ENCODE measurements around the gene ALDH1B1.

GRCh38 chr9:38380872-38381534 is 11.5 kb upstream of the ALDH1B1 start:
- TF ChIP-seq, protein P1, sequence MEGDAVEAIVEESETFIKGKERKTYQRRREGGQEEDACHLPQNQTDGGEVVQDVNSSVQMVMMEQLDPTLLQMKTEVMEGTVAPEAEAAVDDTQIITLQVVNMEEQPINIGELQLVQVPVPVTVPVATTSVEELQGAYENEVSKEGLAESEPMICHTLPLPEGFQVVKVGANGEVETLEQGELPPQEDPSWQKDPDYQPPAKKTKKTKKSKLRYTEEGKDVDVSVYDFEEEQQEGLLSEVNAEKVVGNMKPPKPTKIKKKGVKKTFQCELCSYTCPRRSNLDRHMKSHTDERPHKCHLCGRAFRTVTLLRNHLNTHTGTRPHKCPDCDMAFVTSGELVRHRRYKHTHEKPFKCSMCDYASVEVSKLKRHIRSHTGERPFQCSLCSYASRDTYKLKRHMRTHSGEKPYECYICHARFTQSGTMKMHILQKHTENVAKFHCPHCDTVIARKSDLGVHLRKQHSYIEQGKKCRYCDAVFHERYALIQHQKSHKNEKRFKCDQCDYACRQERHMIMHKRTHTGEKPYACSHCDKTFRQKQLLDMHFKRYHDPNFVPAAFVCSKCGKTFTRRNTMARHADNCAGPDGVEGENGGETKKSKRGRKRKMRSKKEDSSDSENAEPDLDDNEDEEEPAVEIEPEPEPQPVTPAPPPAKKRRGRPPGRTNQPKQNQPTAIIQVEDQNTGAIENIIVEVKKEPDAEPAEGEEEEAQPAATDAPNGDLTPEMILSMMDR (IDR thresholded peaks at IDR 0.05), result no peak
- no peak for TF ChIP-seq POLR2A (IDR thresholded peaks at IDR 0.05)
